HG03439 (cell line): ENCODE data around the gene CYP26C1.

Experiments
- ATAC-seq: cut with Tn5 transposase; IDR thresholded peaks from one replicate; pipeline ENCODE4 v1.9.1; 2021; ENCODE audit warnings: mild to moderate bottlenecking, moderate library complexity; ENCODE audit not compliant: unreplicated experiment

CYP26C1 gene

DNA sequence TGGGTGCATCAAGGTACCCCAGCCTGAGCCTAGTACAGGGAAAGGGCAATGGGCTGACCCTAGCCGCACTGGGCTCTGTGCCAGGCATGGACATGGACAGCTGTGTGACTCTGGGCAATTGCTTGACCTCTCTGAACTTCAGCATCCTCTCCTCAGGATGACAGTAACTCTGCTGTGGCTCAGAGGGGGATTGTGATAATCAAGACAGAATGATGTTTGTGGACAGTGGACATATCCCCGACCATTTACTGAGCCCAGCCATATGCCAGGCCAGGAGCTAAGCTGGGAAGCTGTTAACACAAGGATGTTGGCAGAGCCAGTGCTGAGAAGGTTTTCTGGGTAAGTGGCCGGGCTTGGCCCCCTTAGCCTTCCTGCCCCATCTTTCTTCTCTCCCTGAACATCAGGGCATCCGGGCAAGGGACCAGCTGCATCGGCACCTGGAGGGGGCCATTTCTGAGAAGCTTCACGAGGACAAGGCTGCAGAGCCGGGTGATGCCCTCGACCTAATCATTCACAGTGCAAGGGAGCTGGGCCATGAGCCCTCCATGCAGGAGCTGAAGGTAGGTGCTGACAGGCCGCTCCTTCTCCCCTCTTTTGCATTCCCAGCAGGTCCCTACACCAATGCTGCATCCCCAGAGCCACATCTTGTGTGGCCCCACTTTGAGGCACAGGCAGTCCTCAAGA is 3.5 kb downstream of the CYP26C1 start:
- ATAC-seq, result no peak

DNA sequence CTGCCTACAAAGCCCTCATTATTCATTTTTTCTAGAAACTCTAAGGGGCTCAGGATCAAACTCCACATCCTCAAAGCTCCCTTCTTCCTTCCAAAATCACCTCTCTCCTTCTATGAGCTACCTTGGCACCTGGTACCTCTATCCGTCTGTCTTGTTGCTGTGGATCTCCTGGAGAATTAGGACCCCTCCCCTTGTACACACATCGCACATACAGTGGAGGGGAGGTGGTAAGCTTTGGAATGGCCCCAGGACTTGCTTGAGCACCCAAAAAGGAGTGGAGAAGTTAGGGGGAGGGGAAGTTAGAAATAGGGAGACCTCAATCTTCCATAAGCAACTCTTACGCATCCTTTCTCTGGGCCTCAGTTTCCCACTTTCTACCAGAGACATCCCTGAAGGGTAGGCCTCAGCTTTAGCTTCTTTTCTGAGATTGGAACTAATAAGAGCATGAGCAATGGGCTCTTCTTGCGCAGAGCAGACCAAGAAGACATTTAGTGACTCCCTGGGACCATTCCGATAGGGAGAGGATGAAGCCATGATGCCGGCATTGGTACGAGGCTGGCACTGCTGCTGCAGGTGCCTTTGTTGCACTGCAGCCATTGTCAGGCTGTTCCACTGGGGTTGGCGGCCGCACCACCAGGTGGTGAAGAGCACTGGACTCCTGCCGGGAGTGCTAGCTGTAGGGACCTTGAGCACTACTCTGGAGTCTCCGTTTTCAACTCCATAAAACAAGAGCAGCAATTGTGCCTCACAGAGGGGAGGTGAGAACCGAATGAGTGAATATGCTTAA is 4.5 kb downstream of the CYP26C1 start:
- no peak for ATAC-seq

DNA sequence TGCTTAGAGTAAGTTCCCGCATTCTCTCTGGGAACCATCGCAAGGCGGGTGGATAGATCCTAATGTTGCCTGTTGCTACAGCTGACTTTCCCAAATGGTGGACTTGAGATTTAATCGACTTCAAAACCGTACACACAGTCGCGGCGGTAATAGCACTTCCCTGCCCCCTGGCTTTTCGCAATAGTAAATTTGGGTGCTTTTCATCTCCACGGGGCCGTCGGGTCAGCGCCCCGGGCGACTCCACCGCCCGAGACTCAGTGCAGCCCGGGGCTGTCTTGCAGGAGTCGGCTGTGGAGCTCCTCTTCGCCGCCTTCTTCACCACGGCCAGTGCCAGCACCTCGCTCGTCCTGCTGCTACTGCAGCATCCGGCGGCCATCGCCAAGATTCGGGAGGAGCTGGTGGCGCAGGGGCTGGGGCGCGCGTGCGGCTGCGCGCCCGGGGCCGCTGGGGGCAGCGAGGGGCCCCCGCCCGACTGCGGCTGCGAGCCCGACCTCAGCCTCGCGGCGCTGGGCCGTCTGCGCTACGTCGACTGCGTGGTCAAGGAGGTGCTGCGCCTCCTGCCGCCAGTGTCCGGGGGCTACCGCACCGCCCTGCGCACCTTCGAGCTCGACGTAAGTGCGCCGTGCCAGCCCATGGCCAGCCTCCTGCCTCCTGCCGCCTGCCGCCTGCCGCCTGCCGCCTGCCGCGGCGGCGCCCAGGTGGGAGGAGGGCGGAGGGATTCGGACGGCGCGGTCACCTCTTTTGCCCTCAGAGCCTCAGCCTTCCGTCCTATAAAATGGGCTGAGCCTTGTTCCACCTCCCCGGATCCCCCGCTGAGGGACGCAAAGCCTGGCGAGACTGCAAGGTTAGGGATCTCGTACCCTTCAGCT is 5.3 kb downstream of the CYP26C1 start:
- ATAC-seq, result no peak

DNA sequence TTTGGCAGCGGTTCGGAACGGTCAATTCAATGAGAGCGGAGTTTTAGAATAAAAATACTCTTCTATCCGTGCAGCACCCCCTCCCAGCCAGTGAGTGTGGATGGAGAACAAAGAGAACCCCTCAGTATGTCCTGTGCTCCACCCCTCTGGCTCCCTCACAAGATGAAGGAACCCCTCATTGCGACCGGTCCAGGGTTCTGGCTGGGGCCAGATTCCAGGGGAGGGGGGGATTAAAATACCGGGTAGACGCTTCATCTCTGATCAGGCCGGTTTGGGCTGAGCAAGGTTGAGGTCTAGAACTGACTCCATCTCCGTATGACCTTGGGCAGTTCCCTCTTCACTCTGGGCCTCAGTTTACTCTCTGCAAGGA is 5.9 kb downstream of the CYP26C1 start:
- ATAC-seq, result no peak

DNA sequence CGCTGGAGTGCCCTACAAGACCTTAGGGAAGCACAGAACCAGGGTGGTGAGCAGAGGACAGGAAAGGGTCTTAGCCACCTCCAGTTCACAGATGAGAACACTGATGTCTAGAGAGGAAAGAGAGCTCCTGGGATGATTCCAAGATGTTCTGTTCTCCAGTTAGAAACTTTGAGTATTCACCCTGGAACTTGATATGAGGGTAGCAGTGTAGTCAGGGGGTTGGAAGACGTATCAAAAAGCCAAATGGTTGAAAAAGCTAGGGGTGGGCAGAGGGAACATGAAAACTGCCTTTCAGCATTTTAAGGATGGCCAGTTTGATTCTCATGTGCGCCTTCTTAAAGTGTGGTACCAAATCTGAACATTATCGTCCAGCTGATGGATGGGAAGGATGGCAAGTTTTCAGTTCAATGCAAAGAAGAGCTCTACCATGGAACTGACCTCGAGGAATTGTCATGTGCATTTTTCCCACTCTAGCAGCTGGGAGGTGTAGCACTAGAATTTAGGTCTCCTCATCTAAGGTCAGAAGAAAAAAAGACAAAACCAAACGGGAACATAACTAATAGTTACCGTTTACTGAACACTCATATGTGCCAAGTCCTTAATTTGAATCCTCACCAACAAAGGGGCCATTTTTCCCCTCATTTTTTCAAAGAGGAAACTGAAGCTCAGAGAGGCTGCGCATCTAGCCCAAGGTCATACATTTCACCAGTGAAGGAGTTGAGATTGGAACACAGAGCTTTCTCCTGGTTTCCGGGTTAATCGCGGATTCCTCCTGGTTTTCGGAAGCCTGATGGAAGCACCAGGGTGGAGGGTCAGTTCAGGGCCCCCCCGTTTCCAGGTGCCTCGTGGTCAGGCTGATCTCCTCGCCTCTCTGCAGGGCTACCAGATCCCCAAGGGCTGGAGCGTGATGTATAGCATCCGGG is 7.1 kb downstream of the CYP26C1 start:
- ATAC-seq, result no peak

DNA sequence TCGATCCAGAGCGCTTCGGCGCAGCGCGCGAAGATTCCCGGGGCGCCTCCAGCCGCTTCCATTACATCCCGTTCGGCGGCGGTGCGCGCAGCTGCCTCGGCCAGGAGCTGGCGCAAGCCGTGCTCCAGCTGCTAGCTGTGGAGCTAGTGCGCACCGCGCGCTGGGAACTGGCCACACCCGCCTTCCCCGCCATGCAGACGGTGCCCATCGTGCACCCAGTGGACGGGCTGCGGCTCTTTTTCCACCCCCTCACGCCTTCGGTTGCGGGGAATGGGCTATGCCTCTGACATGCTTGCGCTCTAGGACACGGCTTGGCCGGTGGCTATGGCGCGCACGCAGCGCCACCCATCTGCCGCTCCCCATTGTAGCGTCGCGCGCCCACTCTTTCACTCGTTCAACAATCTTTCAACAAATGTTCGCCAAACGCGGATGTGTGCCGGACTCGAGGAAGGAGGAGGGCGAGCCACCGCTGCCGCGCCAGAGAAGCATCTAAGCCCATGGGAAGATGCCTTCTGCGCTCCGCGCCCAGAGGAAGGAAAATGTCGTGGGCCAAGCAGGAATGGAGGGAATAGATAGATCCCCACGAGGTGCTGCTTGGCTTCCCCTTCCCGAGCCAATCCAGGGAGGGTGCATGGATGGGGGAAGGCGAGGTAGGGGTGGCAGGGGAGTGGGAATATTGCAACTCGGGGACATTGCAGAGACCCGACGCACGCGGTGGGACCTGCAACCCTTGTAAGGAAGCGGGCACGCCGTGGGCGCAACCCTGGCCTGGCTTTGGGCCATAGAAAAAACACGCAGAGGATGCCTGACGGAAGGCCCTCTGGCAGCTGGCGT is 8.0 kb downstream of the CYP26C1 start:
- no peak for ATAC-seq

DNA sequence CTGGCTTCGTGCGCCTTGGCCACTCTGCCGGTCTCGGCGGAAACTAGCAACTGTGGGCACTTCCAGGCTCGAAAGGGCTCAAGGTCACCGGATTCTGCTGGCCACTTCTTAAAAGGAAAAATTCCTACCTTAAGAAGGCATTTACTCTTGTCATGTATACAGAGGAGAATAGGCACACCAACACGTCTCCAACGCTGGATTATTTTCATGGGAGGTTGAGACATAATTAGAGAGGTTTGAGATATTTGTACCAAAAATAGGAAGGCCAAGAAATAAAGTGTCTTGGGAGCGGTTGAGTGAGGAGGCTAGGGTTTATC is 8.6 kb downstream of the CYP26C1 start:
- no peak for ATAC-seq

DNA sequence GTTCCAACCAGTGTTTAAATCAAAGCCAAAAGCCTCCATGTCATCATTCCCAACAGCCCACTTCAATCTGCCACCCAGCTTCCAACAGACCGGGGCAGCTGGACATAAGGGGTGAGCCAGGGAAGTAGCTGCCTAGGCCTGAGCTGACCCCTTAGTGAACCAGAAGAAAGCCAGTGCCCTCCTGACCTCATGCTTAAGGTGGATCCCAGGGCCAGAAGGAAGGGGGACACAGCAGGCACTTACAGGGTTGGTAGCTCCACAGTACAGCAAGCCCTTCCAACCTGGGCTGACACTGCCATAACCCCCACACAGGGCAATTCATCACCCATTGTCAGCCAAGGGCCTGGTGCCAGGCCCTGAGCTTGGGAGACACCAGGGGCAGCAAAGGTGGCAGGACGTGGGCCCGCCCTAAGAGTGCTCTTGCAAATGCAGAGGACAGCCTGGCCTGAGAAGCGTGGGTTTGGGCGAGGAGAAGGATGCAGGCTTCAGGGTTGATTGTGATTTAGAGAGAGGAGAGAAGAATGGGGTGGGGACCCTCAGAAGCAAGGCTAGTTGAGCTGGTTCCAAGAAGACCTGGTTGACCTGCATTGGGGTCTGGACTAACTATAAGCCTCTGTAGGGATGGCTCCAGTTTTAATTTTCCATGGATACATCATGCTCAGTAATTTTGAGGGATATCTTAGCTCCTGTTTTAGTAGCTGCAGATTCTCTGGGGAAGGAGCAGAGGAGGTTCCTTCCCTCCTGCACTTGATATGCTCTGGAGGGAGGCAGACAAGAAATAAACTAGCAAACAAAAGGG is 10.0 kb downstream of the CYP26C1 start:
- ATAC-seq, result no peak

DNA sequence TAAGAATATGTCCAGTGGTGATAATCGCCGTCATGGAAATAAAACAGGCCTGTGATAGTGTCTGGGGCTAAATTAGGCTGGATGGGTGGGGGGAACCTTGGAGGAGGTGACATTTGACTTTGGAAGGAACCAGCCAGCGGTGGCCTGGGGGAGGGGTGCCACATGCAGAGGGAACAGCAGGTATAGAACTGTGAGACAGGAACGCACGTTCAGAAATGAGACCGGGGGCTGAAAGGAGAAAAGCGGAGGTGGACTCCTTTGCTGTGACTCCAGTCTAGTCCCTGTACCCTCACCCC is 10.5 kb downstream of the CYP26C1 start:
- ATAC-seq, result no peak

DNA sequence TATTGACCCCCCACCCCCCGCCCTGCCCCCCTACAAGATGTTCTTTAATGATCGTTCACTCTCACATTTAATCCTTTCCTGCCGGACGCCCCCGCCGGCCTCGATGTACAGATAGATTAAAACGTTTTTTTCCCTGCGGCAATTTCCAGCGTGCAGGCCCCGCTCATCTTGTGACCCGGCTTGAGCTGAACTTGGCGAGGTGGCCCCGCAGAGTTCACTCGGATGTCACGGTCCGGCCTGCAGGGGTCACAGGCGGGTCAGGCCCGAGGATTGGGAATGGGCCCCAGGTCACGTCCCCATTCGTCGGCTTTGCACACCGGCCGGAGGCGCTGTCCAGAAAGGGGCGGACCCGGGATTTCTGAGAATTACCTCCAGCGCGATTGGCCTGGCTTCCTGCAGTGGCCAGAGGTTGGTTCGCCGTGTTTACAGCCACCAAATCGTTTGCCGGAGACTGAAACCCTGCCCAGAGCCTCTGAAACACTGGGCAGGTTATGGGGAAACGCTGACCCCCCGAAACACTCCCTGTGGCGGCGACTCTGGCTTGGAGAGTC is 11.2 kb downstream of the CYP26C1 start:
- ATAC-seq, result no peak

DNA sequence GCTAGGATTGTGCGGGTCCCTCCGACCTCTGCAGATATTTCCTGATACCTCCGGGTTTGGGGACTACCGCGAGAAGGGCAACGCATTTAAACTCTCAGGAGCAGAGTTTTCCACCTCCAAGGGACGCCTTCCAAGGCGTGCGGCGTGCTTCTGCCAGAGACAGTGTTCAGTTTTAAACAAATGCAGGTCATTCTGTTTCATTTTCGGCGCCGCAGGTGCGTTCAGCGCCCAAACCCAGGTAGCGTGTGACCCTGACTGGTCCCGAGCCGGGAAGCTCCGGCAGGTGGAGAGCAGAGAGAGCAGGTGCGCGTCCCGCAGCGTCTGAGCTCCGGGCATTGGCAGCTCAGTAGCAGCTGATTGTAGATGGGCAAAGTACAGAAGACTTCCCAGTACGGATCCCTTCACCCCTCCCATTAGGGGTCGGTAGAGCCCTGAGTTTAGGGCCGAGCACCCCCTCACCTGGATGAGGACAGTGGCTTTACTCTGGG is 11.7 kb downstream of the CYP26C1 start:
- ATAC-seq, result no peak

DNA sequence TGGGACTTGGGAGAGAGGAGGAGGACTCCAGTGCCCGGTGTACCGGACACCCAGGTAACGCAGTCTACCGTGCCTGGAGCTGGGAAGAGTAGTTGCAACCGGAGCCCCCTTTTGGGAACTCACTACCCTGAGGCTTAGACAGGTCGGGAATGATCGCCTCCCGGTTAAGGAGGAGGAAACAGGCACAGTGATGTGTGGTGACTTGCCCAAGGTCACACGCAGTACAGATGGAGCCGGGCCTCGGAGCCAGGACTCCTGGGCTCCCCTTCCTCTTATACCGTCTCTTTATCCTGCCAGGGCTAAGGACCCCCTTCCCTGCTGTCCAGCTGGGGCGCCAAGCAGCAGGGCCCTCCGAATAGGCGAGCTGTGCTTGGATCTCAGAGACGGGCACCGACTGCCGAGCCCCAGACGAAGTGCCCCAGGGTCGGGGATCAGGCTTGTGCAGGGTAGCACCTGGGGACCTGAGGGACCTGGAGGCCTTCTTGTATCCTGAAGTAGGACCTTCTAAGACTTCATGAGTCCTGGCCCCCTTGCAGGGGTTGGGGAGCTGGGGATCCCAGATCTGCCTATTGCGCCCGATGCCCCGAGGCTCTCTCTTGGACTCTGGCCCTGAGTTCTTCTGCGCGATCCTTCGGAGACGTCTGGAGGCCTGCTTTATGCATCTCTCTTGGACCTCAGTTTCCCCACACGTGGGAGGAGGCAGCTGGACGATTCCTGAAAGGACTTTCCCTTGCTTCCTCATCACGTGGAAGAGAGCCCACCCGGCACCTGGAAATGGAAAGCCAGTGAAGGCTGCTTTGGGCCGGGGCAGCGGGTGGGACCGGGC is 12.3 kb downstream of the CYP26C1 start:
- ATAC-seq, result no peak

DNA sequence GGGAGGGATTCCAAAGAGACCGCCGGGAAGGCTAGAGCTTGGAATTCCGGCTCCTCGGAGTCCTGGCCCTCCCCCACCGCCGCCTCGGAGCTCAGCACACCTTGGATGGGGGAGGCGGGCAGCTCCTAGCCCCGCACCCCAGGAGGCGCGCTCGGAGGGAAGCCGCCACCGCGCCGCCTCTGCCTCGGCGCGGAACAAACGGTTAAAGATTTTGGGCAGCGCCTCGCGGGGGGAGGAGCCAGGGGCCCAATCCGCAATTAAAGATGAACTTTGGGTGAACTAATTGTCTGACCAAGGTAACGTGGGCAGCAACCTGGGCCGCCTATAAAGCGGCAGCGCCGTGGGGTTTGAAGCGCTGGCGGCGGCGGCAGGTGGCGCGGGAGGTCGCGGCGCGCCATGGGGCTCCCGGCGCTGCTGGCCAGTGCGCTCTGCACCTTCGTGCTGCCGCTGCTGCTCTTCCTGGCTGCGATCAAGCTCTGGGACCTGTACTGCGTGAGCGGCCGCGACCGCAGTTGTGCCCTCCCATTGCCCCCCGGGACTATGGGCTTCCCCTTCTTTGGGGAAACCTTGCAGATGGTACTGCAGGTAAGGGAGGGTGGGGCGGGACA is 13.0 kb downstream of the CYP26C1 start, which contains the start of gene CYP26A1:
Gene CYP26A1 (plus strand): TSS at position 355 of the 608 bp plus-strand sequence. CDS start 42 bp downstream, at position 397.
- ATAC-seq, result no peak

DNA sequence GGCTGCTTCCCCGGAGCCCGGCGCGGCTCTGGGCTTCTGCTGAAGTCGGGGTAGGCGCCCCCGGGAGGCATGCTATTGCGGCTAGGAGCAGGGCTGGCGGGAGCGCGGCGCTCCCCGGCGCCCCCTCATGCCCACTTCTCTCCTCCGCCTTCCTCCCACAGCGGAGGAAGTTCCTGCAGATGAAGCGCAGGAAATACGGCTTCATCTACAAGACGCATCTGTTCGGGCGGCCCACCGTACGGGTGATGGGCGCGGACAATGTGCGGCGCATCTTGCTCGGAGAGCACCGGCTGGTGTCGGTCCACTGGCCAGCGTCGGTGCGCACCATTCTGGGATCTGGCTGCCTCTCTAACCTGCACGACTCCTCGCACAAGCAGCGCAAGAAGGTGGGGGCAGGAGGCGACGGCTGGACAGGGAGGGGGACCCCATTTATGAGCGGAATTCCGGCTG is 13.6 kb downstream of the CYP26C1 start:
- ATAC-seq, result no peak

DNA sequence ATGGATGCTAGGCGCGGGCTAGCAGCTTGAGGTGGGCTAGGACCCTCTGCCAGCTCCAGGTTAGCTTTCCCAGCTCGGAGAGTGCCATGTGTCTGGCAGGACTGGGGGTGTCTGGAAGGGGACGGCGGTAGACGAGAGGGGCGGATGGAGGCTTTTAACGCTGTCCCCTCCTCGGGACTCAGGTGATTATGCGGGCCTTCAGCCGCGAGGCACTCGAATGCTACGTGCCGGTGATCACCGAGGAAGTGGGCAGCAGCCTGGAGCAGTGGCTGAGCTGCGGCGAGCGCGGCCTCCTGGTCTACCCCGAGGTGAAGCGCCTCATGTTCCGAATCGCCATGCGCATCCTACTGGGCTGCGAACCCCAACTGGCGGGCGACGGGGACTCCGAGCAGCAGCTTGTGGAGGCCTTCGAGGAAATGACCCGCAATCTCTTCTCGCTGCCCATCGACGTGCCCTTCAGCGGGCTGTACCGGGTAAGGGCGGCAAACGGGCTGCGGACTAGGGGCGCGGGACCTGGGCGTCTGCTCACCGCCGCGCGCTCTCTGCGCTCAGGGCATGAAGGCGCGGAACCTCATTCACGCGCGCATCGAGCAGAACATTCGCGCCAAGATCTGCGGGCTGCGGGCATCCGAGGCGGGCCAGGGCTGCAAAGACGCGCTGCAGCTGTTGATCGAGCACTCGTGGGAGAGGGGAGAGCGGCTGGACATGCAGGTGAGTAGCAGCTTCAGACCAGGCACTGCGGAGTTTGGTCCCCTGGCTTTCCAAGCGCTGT is 14.2 kb downstream of the CYP26C1 start:
- ATAC-seq, result no peak

DNA sequence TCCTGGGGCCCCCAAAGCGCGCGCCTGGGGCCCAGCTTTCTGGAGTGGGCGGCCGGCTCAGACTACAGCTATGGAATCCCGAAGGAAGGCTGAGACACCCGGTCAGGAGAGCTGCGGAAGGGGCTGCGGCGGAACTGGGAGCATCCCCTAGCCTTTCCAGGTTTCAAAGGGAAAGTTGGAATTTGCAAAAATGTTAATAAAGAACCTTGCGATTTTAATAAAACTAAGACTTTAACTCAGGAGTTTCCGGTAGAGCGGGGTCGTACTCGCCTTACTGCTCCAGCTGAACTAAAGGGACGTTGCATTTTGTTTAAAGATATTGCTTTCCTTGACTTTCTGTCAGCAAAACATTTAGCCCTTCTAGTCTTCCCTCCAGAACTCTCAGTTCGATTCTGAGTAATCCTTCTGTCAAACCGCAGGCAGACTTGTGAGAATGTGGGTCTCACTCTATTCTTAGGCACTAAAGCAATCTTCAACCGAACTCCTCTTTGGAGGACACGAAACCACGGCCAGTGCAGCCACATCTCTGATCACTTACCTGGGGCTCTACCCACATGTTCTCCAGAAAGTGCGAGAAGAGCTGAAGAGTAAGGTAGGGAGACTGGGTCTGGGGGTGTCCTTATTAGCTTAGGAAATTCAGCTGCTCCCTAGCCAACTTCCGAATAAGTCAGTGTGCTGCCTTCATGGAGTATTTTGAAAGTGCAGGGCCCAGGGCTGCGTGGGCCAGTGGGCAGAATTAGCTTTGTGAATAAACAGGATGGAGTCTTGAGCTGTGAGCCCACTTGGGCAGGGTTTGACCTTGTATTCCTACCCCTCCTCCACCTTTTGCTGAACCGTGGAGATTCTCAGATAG is 15.0 kb downstream of the CYP26C1 start:
- ATAC-seq, result no peak
